G401.6 (cell line): Measurements from ENCODE around the gene TRIM3.

Experiments used
- FAIRE-seq: peaks from 2 replicates; lab custom pipeline; 2012; peaks lifted over from hg19 to GRCh38; lab: Jason Lieb, UNC

TRIM3 gene

GRCh38 chr11:6480299-6480914 lies 6.7 kb upstream of the TRIM3 start:
- no peak for FAIRE-seq

- no peak for FAIRE-seq
Measured at GRCh38 chr11:6476571-6476970, 2.8 kb upstream of the TRIM3 start.

DNA sequence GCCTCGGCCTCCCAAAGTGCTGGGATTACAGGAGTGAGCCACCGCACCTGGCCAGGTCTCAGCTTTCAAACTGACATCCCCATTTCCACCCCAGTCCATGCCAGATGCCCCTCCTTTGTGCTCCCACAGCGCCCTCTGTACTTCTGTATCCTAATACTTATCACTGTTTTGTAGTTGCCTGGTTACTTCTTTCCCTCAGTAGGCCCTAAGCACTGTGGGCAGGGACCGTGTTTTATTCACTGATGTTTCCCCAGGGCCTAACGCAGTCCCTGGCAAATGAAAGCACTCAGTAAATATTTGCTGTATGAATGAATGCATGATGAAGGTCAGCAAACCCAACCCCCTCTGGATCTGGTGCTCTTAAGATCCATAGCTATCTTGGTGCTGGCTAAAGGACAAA lies 2.2 kb upstream of the TRIM3 start:
- FAIRE-seq, result no peak

DNA sequence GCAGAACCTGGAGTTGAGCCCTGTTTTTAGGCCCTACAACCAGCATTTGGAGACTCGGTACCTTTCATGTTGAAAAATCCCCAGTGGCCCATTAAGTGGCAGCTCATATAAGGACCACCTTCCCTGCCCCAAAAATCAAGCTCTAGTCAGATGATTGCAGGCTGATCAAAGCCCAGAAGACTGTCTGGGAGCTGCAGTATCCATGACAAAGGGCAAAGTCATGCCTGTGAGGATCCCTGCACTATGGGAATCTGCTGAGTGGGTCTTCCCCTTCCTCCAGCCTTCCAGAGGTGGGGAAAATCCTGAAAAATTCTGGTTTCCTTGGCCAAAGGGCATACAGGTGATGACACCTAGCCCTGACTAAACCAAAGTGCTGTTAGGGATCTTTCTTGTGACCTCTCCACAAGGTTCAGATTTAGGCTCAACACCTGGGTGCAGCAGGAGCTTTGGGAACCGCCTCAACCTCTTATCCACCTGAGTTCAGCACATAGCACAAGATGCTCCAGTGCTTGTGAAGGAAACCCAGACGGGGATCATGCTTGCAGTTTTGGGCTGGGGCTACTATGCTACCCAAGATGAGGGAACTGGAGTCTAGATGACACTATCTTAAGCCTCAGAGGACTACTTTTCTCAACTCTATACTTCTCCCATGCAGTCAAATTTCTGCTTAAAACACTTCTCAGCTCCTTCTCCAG lies 1.2 kb upstream of the TRIM3 start:
- no peak for FAIRE-seq

GRCh38 chr11:6474413-6474792 lies 662 bp upstream of the TRIM3 start:
- FAIRE-seq, result no peak

DNA sequence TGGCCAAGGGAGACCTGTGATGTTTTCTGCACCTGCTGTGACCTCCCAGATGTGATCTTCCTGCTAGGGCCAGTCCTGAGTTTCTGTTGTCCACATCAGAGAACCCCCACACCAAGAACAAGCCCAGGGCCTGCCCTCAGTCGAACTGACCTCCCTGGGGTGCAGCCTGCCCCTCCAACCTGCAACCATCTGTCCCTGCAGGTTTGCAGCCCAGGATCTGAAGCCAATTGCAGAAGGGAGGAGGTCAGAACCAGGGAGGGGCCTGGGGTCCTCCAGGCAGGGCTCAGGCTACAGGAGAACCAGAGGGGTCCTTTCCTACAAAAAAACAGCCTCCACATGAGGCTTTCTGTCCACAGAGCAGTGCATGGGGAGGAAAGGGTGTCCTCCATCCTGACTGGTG lies 807 bp downstream of the TRIM3 start:
- FAIRE-seq, result no peak

- FAIRE-seq, result no peak
Measured at GRCh38 chr11:6469599-6469998, 4.1 kb downstream of the TRIM3 start.

DNA sequence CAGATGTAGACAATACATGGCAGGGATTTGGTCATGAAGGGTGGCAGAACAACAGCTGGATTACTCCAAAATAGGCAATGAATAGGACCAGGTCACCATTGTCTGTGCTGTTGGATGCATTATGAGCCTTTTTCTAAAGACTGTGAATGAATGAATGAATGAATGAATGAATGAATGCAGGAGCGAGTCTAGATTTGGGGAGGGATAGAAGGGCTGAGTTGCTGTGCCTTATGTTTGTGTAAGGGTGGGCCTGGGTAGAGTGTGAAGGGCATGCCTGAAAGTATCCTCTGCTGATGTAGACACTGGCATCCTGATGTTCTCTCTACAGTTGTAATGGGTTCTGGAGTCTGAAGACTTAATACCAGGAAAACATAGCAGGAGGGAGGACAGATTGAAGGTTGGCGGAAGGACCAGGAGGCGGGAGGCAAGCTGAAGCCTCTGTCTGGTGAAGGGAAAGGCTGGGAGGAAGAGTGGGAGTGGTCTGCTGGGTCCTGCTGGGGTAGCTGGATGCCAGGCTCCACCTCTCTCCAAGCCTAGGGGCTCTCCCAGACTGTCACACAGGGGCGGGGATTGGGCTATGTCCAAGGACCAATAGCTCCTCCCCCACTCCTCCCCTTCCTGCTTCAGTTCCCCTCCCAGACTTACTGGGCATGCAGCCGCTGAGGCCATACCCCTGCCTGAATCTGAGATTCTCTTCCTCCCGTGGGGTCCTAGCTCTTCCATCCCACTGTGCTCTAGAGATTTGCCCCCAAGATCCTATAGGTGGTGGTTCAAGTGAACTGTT lies 4.8 kb downstream of the TRIM3 start:
- FAIRE-seq, result no peak

- FAIRE-seq, result no peak
Measured at GRCh38 chr11:6459099-6459450, 14.7 kb downstream of the TRIM3 start.

GRCh38 chr11:6458352-6459098 lies 15.2 kb downstream of the TRIM3 start:
- no peak for FAIRE-seq

GRCh38 chr11:6457581-6458320 lies 16.0 kb downstream of the TRIM3 start:
- FAIRE-seq, result no peak

DNA sequence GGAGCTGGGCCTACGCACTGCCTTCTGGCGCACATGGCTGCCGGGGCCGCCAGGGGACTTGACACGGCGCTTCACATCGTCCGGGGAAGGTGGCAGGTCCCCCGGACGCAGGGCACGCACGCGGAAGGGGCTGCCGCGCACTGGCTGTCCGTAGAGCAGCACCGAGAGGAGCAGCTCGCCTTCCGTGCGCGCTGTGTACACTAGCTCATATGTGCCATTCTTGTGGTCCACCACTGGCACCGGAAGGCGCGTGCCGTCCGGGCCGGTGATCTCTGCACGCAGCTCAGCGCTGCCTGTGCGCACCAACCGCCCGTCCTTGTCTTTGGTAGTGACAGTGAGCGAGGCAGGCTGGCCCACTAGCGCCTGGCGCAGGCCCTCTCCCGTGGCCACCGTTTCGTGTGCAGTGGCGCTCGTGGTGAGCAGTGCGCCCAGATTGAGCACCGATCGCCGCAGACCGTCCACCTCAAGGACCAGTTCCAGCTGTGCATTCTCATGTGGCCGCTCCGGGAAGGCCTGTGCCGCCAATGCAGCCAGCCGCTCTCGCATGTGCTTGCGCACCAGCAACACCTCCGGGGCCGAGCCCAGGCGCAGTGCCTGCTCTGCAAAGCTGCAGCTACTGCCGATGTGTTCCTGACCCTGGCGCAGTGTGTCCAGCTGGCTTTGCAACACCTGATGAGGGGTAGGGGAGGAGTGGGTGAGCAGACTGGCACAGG lies 17.2 kb downstream of the TRIM3 start:
- no peak for FAIRE-seq

- no peak for FAIRE-seq
Measured at GRCh38 chr11:6455070-6455469, 18.7 kb downstream of the TRIM3 start.

- FAIRE-seq, result no peak
Measured at GRCh38 chr11:6453152-6453551, 20.6 kb downstream of the TRIM3 start.

DNA sequence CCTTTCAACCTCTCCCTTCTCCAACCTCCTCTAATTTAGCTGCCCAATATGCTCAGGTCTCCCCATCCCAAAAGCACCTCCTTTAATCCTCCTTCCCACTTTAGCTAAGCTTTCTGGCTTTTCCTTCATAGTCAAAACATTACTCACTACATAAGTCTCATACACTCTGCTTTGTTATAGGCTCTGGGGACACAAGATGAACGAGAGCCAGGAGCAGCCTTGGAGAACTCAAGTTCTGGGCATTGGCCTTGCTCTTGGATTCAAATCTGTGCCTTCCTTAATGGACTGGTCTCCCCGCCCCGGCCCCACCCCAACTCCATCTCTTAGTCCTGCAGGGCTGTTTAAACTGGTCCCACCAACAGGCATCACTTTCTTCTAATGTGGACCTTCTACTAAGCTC lies 21.5 kb downstream of the TRIM3 start:
- no peak for FAIRE-seq

DNA sequence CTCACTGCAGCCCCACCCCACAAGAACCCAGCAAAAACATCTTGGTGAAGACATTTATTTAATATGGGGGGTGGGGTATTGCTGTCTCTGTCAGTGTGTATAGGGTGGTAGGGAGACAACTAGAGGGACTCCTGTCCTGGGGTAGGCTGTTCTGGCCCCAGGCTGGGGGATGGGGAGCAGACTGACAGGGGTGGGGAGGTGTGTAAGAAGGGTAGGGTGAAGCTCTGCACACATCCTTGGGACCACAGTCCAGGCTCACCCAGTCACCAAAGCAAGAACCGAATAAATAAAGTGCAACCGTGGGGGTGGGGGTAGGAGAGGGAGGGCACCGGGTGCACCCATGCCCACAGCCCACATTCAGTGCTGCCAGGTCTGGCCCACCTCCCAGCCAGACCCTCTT lies 25.2 kb downstream of the TRIM3 start:
- FAIRE-seq, result no peak

DNA sequence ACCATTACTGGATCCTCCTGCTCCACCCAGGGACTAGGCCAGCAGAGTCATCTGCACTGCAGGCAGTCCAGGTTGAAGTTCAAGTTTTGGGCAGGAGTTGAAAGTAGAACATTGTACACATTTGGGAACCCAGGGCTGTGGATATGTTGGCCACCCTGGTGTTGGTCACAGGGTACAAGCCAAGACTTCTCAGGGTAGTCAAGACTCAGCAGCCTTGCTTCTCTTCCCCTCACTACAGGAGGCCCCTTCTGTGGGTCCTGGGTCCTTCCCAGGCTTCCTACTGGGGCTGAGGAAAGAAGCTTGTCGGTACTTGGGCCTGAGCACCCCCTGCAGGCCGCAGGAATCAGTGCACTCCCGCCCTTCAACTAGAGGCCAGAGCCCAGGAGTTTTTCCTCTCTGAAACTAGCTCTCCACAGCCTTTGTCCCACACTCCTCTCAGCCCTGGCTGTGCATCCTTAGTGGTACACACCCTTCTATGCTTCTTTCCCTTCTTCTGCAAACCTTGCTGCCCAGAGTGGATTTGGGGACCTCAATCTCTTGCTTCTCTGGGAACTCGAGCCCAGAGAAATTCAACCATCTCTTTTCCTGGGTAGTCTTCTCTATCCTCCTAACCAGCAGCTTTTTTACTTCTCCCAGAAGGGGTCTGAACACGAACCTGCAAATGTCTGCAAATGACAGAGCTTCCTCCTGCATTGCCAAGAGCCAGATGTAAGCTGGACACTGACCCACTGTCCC lies 30.3 kb downstream of the TRIM3 start:
- no peak for FAIRE-seq

DNA sequence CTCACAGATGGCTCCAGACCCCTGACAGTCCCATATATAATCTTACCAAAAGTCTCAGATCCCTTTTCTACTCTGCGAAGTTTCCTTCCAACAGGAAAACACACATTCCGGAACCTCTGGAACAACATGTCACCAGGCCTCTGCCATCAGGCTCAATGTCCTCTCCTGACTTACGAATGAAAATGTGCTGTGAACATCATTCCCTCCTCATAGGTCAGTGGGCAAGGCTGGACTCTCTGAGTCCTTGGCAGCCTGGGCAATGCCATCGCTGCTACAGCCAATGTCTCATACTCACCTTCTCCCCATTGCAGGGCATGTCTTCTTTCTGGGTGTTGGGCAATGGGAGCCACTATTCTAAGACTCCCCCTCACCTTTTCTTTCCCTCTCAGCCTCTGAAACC lies 31.3 kb downstream of the TRIM3 start:
- FAIRE-seq, result no peak

GRCh38 chr11:6440906-6441358 lies 32.8 kb downstream of the TRIM3 start, which contains the start of gene HPX:
Gene HPX, minus strand, starts transcription at chr11:6440987. Its CDS starts 24 bp downstream, at chr11:6440963.
- no peak for FAIRE-seq

DNA sequence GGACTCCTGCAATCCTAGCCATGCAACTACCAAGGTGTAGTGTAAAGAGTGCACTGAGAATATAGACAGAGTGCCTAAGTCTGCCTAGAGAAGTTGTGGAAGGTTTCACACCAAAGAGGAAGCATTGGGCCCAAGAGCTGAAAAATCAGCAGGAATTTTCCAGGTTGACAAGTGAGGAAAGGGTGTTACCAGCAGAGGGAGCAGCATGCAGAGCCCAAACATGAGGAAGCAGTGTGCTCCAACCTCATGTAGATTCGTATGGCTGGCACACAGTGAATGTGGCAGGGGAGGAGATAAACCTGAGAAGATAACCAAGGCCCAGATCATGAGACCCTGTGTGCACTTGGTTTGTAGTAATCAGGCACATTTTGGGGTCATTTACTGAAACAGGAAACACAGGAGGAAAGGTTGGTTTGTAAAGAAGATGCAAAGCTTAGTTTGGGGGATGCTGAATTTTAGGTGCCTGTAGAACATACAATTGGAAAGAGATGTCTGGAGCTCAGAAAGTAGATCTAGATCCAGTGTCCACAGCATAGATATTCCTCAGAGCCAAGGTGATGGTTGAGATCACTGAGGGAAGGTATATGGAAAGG lies 34.7 kb downstream of the TRIM3 start:
- peak; percentile 74 for FAIRE-seq
